ENCODE data around the gene SRGAP1. TPM values are rescaled to one million over a fixed set of nuclear protein-coding genes. Genes with fewer than 3 reads are reported as not detected.
"Not testable (repeated sequence)": the region's sequence is repeated elsewhere in the genome, so short reads cannot be mapped to it uniquely, and the experiment has no call there.

Gene SRGAP1
- total and polyA plus RNA-seq, 9 donors, result 2.8 to 17.9 (median 8.6) TPM

- no peaks in the 10 kb centered on the region for H3K9me3 ChIP-seq
- no peaks in the 10 kb centered on the region for H3K36me3 ChIP-seq
- WGBS, 3 donors, result 92 to 97% (median 95%) methylated on average over 5 of the region's 5 CpGs
- no peak overlapping the region for H3K27ac ChIP-seq
- H3K27me3 ChIP-seq, result no peaks in the 10 kb centered on the region
- DNase-seq, result no peak
- TF ChIP-seq EP300 (IDR thresholded peaks at IDR 0.05) (no peak), POLR2A (IDR thresholded peaks at IDR 0.05) (no peak), CTCF (IDR thresholded peaks at IDR 0.05) (no peak)
- H3K4me3 ChIP-seq, result no peak overlapping the region
- intact Hi-C loops (cut with DNase I), result no loop called here
- no peaks in the 10 kb centered on the region for H3K4me1 ChIP-seq (ENCODE audit: insufficient read depth)
Observed at GRCh38 chr12:64072916-64073575, 228.5 kb downstream of the SRGAP1 start.

- H3K27ac ChIP-seq; intact Hi-C loops (cut with DNase I); H3K4me3 ChIP-seq; H3K9me3 ChIP-seq; DNase-seq; H3K4me1 ChIP-seq (ENCODE audit: insufficient read depth); H3K27me3 ChIP-seq; H3K36me3 ChIP-seq: not testable (repeated sequence)
- WGBS, 3 donors, result 97 to 98% (median 97%) methylated on average over 9 of the region's 9 CpGs
Observed at GRCh38 chr12:64076565-64076964, 232.1 kb downstream of the SRGAP1 start.

GRCh38 chr12:64077922-64078321 is 233.4 kb downstream of the SRGAP1 start:
- Histone ChIP-seq H3K27ac (no peak overlapping the region), H3K36me3 (no peaks in the 10 kb centered on the region), H3K4me1 (ENCODE audit: insufficient read depth) (peaks cover 10% of the 10 kb centered on the region), H3K27me3 (no peaks in the 10 kb centered on the region), H3K9me3 (no peaks in the 10 kb centered on the region), H3K4me3 (no peak overlapping the region)
- intact Hi-C loops (cut with DNase I), result no loop called here
- TF ChIP-seq POLR2A (IDR thresholded peaks at IDR 0.05) (no peak), CTCF (IDR thresholded peaks at IDR 0.05) (no peak), EP300 (IDR thresholded peaks at IDR 0.05) (no peak)
- DNase-seq, result no peak

GRCh38 chr12:64080319-64081007 is 236.0 kb downstream of the SRGAP1 start:
- Histone ChIP-seq H3K9me3 (no peaks in the 10 kb centered on the region), H3K4me1 (ENCODE audit: insufficient read depth) (peaks cover 12% of the 10 kb centered on the region), H3K4me3 (no peak overlapping the region), H3K27ac (no peak overlapping the region), H3K27me3 (no peaks in the 10 kb centered on the region), H3K36me3 (no peaks in the 10 kb centered on the region)
- intact Hi-C loops (cut with DNase I), result no loop called here
- 35 to 40% (median 39%) methylated on average over 7 of the region's 7 CpGs for WGBS, 3 donors
- DNase-seq, result no peak
- TF ChIP-seq EP300 (IDR thresholded peaks at IDR 0.05) (no peak), CTCF (IDR thresholded peaks at IDR 0.05) (no peak), POLR2A (IDR thresholded peaks at IDR 0.05) (no peak)

GRCh38 chr12:64081008-64081404 is 236.5 kb downstream of the SRGAP1 start:
- Histone ChIP-seq H3K4me3 (no peak overlapping the region), H3K4me1 (ENCODE audit: insufficient read depth) (peaks cover 14% of the 10 kb centered on the region), H3K27ac (no peak overlapping the region), H3K36me3 (no peaks in the 10 kb centered on the region), H3K27me3 (no peaks in the 10 kb centered on the region), H3K9me3 (no peaks in the 10 kb centered on the region)
- WGBS, 3 donors, result 27 to 55% (median 28%) methylated on average over 1 of the region's 1 CpG
- no peak for TF ChIP-seq EP300 (IDR thresholded peaks at IDR 0.05)
- no peak for TF ChIP-seq POLR2A (IDR thresholded peaks at IDR 0.05)
- TF ChIP-seq CTCF (IDR thresholded peaks at IDR 0.05), result no peak
- DNase-seq, result no peak
- intact Hi-C loops (cut with DNase I), result no loop called here
